Mesendoderm (in vitro differentiated cells): ENCODE results near the gene ASCL1.

Experiments
- DNase-seq: peaks from one replicate; pipeline ENCODE4 v3.0.0; 2013
- H2AK5ac ChIP-seq: 2 replicates; pipeline ENCODE4 v1.6.1; 2013; ENCODE audit warnings: low read length, inconsistent platforms
- H2BK120ac ChIP-seq: 2 replicates; pipeline ENCODE4 v1.6.1; 2013; ENCODE audit warnings: low read depth, mild to moderate bottlenecking, low read length, moderate library complexity, mixed read lengths
- H2BK15ac ChIP-seq: replicated peaks from 2 replicates; pipeline ENCODE4 v1.6.1; 2013; ENCODE audit warnings: low read depth, mild to moderate bottlenecking, moderate library complexity
- H2BK5ac ChIP-seq: 2 replicates; pipeline ENCODE4 v1.6.1; 2013; ENCODE audit warnings: low read length, inconsistent platforms
- H3K18ac ChIP-seq: 2 replicates; pipeline ENCODE4 v1.6.1; 2013; ENCODE audit warnings: mild to moderate bottlenecking, low read length, mixed read lengths
- H3K23ac ChIP-seq: one replicate; pipeline ENCODE4 v1.6.1; 2013; ENCODE audit warnings: low read length
- H3K27ac ChIP-seq: 2 replicates; pipeline ENCODE4 v1.5.1; 2013; ENCODE audit warnings: low read depth, mild to moderate bottlenecking, inconsistent platforms, low read length, moderate library complexity
- H3K27me3 ChIP-seq: 2 replicates; pipeline ENCODE4 v1.6.1; 2013; ENCODE audit warnings: low read length, control low read depth, mild to moderate bottlenecking, inconsistent platforms; ENCODE audit not compliant: insufficient read depth, poor library complexity
- H3K36me3 ChIP-seq: 2 replicates; pipeline ENCODE4 v1.6.1; 2013; ENCODE audit warnings: low read length, inconsistent platforms; ENCODE audit not compliant: control insufficient read depth, insufficient read depth
- H3K4ac ChIP-seq: one replicate; pipeline ENCODE4 v1.6.1; 2013; ENCODE audit warnings: low read depth, mild to moderate bottlenecking, low read length, moderate library complexity
- H3K4me1 ChIP-seq: 2 replicates; pipeline ENCODE4 v1.6.1; 2013; ENCODE audit warnings: low read depth, low read length, inconsistent platforms; ENCODE audit not compliant: control insufficient read depth
- H3K4me2 ChIP-seq: 2 replicates; pipeline ENCODE4 v1.6.1; 2013; ENCODE audit warnings: low read length
- H3K4me3 ChIP-seq: 2 replicates; pipeline ENCODE4 v1.5.1; 2013; ENCODE audit warnings: mild to moderate bottlenecking, low read length
- H3K56ac ChIP-seq: one replicate; pipeline ENCODE4 v1.6.1; 2013; ENCODE audit warnings: low read length
- H3K79me1 ChIP-seq: 2 replicates; pipeline ENCODE4 v1.6.1; 2013; ENCODE audit warnings: low read length, inconsistent platforms
- H3K79me2 ChIP-seq: 2 replicates; pipeline ENCODE4 v1.6.1; 2013; ENCODE audit warnings: mild to moderate bottlenecking, low read length; ENCODE audit not compliant: control insufficient read depth, insufficient read depth
- H3K9ac ChIP-seq: 2 replicates; pipeline ENCODE4 v1.6.1; 2013; ENCODE audit warnings: low read length, inconsistent platforms
- H4K5ac ChIP-seq: one replicate; pipeline ENCODE4 v1.6.1; 2013; ENCODE audit warnings: low read length
- H4K8ac ChIP-seq: one replicate; pipeline ENCODE4 v1.6.1; 2013; ENCODE audit warnings: low read depth, mild to moderate bottlenecking, control low read depth, low read length, moderate library complexity
- WGBS: extraction: QIAGEN DNeasy Blood & Tissue Kit; methylation state at CpG from one replicate; pipeline ENCODE4 v1.1.7; 2013; ENCODE audit warnings: low lambda C conversion rate, missing lambda C conversion rate; ENCODE audit not compliant: insufficient coverage; ENCODE audit errors: extremely low coverage; 5-methylcytosine and 5-hydroxymethylcytosine counted together

ASCL1 gene

GRCh38 chr12:102948941-102949352, 8.5 kb upstream of the ASCL1 start:
- Histone ChIP-seq H3K4me3 (no peak overlapping the region), H3K4me2 (no peak overlapping the region), H2BK120ac (no peak overlapping the region), H4K5ac (no peak overlapping the region), H3K79me2 (no peaks in the 10 kb centered on the region), H2BK5ac (no peak overlapping the region), H3K23ac (no peak overlapping the region), H4K8ac (no peak overlapping the region), H3K18ac (no peak overlapping the region), H2BK15ac (no peak overlapping the region), H3K56ac (no peak overlapping the region), H2AK5ac (no peak overlapping the region), H3K36me3 (no peaks in the 10 kb centered on the region), H3K4me1 (no peaks in the 10 kb centered on the region), H3K27me3 (peaks cover 35% of the 10 kb centered on the region), H3K27ac (no peak overlapping the region), H3K79me1 (no peaks in the 10 kb centered on the region), H3K9ac (no peak overlapping the region), H3K4ac (no peak overlapping the region)
- DNase-seq: peak; percentile 51
- WGBS: no CpG with 5 or more reads among the region's 11 CpGs

DNA sequence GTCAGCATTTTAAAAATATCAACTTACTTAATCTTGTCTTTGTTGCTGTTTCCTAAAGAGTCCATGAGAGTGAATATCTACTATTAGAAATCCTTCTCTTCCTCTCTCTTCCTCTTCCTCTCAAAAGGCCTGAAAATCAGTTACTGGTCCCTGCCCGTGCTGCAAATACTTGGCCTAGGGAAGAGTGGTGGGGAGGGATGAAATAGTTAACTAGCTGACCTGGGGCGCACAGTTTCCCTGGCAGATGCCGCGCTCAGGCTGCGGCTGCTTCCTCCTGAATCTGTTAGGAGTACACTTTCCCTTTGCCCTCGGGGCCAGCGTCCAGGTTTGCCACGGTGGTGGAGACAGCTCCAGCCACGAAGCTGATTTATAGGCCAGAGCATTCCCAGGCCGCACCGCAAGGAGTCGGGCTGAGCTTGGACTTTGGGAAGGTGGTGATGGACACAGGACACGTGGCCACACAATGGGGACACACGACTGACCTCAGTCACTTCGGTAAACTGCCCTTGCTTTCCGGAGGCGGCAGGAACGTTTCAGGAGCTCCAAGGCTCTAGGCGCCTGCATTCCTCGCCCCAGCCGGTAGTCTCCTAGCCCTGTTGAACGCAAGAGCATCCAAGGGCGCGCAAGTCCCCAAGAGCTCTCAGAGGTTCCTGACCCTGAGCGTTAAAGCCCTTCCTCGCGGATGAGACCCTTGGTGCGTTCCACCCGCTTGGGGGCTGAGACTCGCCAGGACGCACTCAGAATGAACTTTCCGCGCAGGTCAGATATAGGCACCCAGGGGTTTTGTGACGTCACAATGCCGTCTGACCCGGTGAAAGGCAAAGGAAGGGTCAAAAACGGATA, 7.1 kb upstream of the ASCL1 start:
- WGBS: no CpG with 5 or more reads among the region's 37 CpGs

DNA sequence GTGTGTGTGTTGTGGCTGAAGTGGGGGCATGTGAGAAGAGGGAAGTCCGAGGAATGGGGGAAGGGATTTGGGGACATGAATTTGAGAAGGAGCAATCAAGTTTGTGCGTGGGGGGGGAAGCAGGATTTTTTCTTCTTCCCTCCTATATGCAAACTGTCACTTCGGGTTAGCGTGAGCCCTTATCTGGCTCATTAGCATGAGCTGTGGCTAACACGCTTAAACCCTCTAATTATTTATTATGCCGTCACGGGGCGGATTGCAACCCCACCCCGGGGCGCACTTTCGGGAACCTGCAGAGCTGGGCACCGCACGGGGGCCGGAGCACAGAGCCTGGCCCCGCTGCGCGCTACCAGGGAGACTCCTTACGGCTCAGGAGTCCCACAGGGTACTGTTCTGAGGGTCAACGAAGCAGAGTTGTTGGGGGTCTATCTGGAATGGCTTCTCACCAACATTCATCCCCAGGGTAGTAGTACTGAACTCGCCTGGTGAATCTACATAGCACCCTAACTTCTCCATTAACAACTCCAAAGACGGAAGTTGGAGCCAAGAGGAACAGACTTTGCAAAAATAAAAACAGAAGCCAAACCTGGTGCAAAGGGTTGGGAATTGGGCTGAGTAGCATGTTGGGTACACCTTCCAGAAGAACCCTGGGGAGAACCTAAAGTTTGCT, 6.4 kb upstream of the ASCL1 start:
- H3K4me3 ChIP-seq: no peak overlapping the region

More for the DNA sequence above, 7.1 kb upstream of the ASCL1 start:
- Histone ChIP-seq H2AK5ac (no peak overlapping the region), H3K27me3 (peaks cover 48% of the 10 kb centered on the region), H2BK120ac (no peak overlapping the region), H3K36me3 (no peaks in the 10 kb centered on the region), H3K79me1 (no peaks in the 10 kb centered on the region), H3K4me3 (no peak overlapping the region), H4K8ac (no peak overlapping the region), H3K18ac (no peak overlapping the region), H3K4ac (no peak overlapping the region), H3K79me2 (no peaks in the 10 kb centered on the region), H3K9ac (no peak overlapping the region), H2BK5ac (no peak overlapping the region), H4K5ac (no peak overlapping the region), H3K23ac (no peak overlapping the region), H3K27ac (no peak overlapping the region), H3K4me1 (no peaks in the 10 kb centered on the region), H3K4me2 (no peak overlapping the region), H2BK15ac (no peak overlapping the region), H3K56ac (no peak overlapping the region)
- DNase-seq: peak; percentile 84

GRCh38 chr12:102951841-102952240, 5.6 kb upstream of the ASCL1 start:
- Histone ChIP-seq H3K18ac (no peak overlapping the region), H3K4ac (no peak overlapping the region), H2AK5ac (no peak overlapping the region), H3K56ac (no peak overlapping the region), H2BK15ac (no peak overlapping the region), H3K79me1 (no peaks in the 10 kb centered on the region), H3K4me1 (peaks cover under 1% of the 10 kb centered on the region), H3K27me3 (peaks cover 63% of the 10 kb centered on the region), H3K4me2 (no peak overlapping the region), H3K27ac (no peak overlapping the region), H3K4me3 (no peak overlapping the region), H2BK5ac (no peak overlapping the region), H2BK120ac (no peak overlapping the region), H4K5ac (no peak overlapping the region), H3K23ac (no peak overlapping the region), H3K79me2 (no peaks in the 10 kb centered on the region), H4K8ac (no peak overlapping the region), H3K9ac (no peak overlapping the region), H3K36me3 (no peaks in the 10 kb centered on the region)
- no CpG with 5 or more reads among the region's 9 CpGs for WGBS
- no peak for DNase-seq

More for the DNA sequence above, 6.4 kb upstream of the ASCL1 start:
- Histone ChIP-seq H4K5ac (no peak overlapping the region), H3K79me1 (no peaks in the 10 kb centered on the region), H3K4ac (no peak overlapping the region), H3K27ac (no peak overlapping the region), H4K8ac (no peak overlapping the region), H3K36me3 (no peaks in the 10 kb centered on the region), H2BK5ac (no peak overlapping the region), H3K79me2 (no peaks in the 10 kb centered on the region), H3K4me1 (no peaks in the 10 kb centered on the region), H3K27me3 (peaks cover 56% of the 10 kb centered on the region), H2AK5ac (no peak overlapping the region), H3K9ac (no peak overlapping the region), H3K56ac (no peak overlapping the region), H2BK15ac (no peak overlapping the region), H3K23ac (no peak overlapping the region), H2BK120ac (no peak overlapping the region), H3K4me2 (no peak overlapping the region), H3K18ac (no peak overlapping the region)
- WGBS: no CpG with 5 or more reads among the region's 21 CpGs
- DNase-seq: no peak

GRCh38 chr12:102953221-102953620, 4.3 kb upstream of the ASCL1 start:
- Histone ChIP-seq H4K5ac (no peak overlapping the region), H2BK120ac (no peak overlapping the region), H2AK5ac (no peak overlapping the region), H3K4me1 (peaks cover 2% of the 10 kb centered on the region), H2BK15ac (no peak overlapping the region), H3K56ac (no peak overlapping the region), H3K18ac (no peak overlapping the region), H3K27me3 (peaks cover 72% of the 10 kb centered on the region), H3K9ac (no peak overlapping the region), H3K27ac (no peak overlapping the region), H3K4ac (no peak overlapping the region), H3K23ac (no peak overlapping the region), H3K4me2 (no peak overlapping the region), H3K79me2 (no peaks in the 10 kb centered on the region), H2BK5ac (no peak overlapping the region), H3K4me3 (no peak overlapping the region), H4K8ac (no peak overlapping the region), H3K36me3 (no peaks in the 10 kb centered on the region), H3K79me1 (no peaks in the 10 kb centered on the region)
- DNase-seq: no peak
